ENCODE measurements around the gene YTHDC1.
A peak's percentile ranks its signal among the peaks of the same experiment; 100 is the strongest.

YTHDC1 gene

DNA sequence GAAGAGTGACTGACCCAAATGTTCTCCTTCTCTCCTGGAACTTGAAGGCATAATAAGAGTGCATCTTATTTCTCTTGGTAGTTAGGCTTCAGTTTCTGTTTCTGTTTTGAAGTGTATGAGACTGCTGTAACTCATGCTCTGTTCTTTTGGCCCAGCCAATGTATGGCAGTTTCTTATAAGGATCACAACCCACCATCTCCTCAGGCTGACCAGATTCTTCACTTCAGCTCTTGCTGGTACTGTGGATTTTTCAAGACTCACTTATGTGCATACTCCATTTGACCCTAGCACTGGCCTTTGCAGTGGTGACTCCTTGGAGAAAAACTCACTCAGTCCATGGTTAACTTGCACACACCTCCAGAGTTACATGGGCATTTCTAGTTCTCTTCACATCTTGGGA is 9.6 kb upstream of the YTHDC1 start:
- H3K9ac ChIP-seq (ENCODE audit: low read depth, low read length) = no peak overlapping the region
- no peaks in the 10 kb centered on the region for H3K36me3 ChIP-seq (ENCODE audit: insufficient read depth, low read length)
- H3K27ac ChIP-seq (ENCODE audit: low read depth, low read length) = no peak overlapping the region
- H3K4me1 ChIP-seq (ENCODE audit: insufficient read depth, low read length) = no peaks in the 10 kb centered on the region
- no peak overlapping the region for H3K4me3 ChIP-seq (ENCODE audit: low read length)
- no peaks in the 10 kb centered on the region for H3K27me3 ChIP-seq (ENCODE audit: insufficient read depth, low read length)
- no peaks in the 10 kb centered on the region for H3K9me3 ChIP-seq (ENCODE audit: insufficient read depth, low read depth, low read length)

- no peak overlapping the region for H3K27ac ChIP-seq (ENCODE audit: low read depth, low read length)
- no peak overlapping the region for H3K9ac ChIP-seq (ENCODE audit: low read depth, low read length)
- H3K4me3 ChIP-seq (ENCODE audit: low read length) = no peak overlapping the region
- H3K9me3 ChIP-seq (ENCODE audit: insufficient read depth, low read depth, low read length) = no peaks in the 10 kb centered on the region
- H3K4me1 ChIP-seq (ENCODE audit: insufficient read depth, low read length) = no peaks in the 10 kb centered on the region
- no peaks in the 10 kb centered on the region for H3K36me3 ChIP-seq (ENCODE audit: insufficient read depth, low read length)
- WGBS = 94% methylated on average over 2 of the region's 2 CpGs
- H3K27me3 ChIP-seq (ENCODE audit: insufficient read depth, low read length) = no peaks in the 10 kb centered on the region
Observed at GRCh38 chr4:68358988-68359387, 9.1 kb upstream of the YTHDC1 start.

DNA sequence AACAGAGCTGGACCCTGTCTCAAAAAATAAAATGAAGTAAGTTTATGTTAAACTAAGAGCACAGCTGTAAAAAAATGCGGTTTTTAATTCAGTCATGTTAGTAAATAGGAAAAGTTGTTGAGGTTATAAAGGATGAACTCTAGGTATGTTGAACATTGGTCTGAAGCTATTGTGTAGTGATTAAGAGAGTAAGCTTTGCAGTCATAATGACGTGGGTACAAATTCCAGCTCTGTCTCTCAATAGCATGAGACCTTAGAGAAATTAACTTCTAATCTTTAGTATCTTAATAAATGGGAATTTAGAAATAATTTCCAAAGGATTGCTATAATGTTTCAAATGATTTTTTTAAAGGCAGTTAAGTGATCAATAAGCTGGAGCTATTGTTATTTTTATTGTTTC is 2.9 kb upstream of the YTHDC1 start:
- 97% methylated on average over 2 of the region's 2 CpGs for WGBS
- no peak overlapping the region for H3K9ac ChIP-seq (ENCODE audit: low read depth, low read length)
- H3K27ac ChIP-seq (ENCODE audit: low read depth, low read length) = no peak overlapping the region
- no peaks in the 10 kb centered on the region for H3K27me3 ChIP-seq (ENCODE audit: insufficient read depth, low read length)
- H3K36me3 ChIP-seq (ENCODE audit: insufficient read depth, low read length) = no peaks in the 10 kb centered on the region
- H3K4me1 ChIP-seq (ENCODE audit: insufficient read depth, low read length) = 0 out of 2 replicates have a peak, but pooled peaks cover 3% of the 10 kb centered on the region
- no peak overlapping the region for H3K4me3 ChIP-seq (ENCODE audit: low read length)
- no peaks in the 10 kb centered on the region for H3K9me3 ChIP-seq (ENCODE audit: insufficient read depth, low read depth, low read length)

- Histone ChIP-seq H3K4me3 (ENCODE audit: low read length) (peak overlapping the region; percentile 88), H3K9ac (ENCODE audit: low read depth, low read length) (peak overlapping the region; percentile 97), H3K36me3 (ENCODE audit: insufficient read depth, low read length) (peaks cover 8% of the 10 kb centered on the region), H3K27me3 (ENCODE audit: insufficient read depth, low read length) (no peaks in the 10 kb centered on the region), H3K4me1 (ENCODE audit: insufficient read depth, low read length) (peaks cover 17% of the 10 kb centered on the region; the same call in 1 of the 2 replicates), H3K9me3 (ENCODE audit: insufficient read depth, low read depth, low read length) (no peaks in the 10 kb centered on the region), H3K27ac (ENCODE audit: low read depth, low read length) (peak overlapping the region; percentile 94; the same call in 1 of the 2 replicates)
- 0% methylated on average over 14 of the region's 14 CpGs for WGBS
Observed at GRCh38 chr4:68349279-68349648, 626 bp downstream of the YTHDC1 start.

GRCh38 chr4:68348577-68348976 is 1.3 kb downstream of the YTHDC1 start:
- Histone ChIP-seq H3K27ac (ENCODE audit: low read depth, low read length) (peak overlapping the region; percentile 94; the same call in 1 of the 2 replicates), H3K36me3 (ENCODE audit: insufficient read depth, low read length) (peaks cover 8% of the 10 kb centered on the region), H3K9ac (ENCODE audit: low read depth, low read length) (peak overlapping the region; percentile 97), H3K4me3 (ENCODE audit: low read length) (peak overlapping the region; percentile 88), H3K4me1 (ENCODE audit: insufficient read depth, low read length) (peaks cover 17% of the 10 kb centered on the region; the same call in 1 of the 2 replicates), H3K9me3 (ENCODE audit: insufficient read depth, low read depth, low read length) (no peaks in the 10 kb centered on the region), H3K27me3 (ENCODE audit: insufficient read depth, low read length) (no peaks in the 10 kb centered on the region)
- 0% methylated on average over 4 of the region's 4 CpGs for WGBS

DNA sequence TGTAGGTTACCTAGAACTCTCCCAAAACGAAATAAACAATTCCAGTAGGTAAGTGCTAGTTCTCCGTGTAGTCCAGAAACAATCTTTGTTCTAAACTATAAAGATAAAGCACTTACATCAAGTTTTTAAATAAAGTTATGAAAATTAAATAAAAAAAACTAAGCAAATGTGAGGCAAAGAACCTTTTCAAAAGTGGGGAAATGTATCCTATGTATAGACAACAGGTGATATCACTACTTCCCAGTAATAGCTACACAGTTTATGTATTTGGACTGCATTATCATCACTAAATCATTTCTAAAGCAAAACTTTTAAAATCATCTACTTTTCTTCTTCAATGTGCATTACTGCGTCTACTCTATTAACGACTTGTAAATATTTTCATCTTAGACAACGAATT is 2.0 kb downstream of the YTHDC1 start:
- H3K9ac ChIP-seq (ENCODE audit: low read depth, low read length) = peak overlapping the region; percentile 97
- WGBS = 3% methylated on average over 3 of the region's 5 CpGs
- H3K27ac ChIP-seq (ENCODE audit: low read depth, low read length) = no peak overlapping the region
- peaks cover 18% of the 10 kb centered on the region; the same call in 1 of the 2 replicates for H3K4me1 ChIP-seq (ENCODE audit: insufficient read depth, low read length)
- no peaks in the 10 kb centered on the region for H3K27me3 ChIP-seq (ENCODE audit: insufficient read depth, low read length)
- no peaks in the 10 kb centered on the region for H3K9me3 ChIP-seq (ENCODE audit: insufficient read depth, low read depth, low read length)
- H3K4me3 ChIP-seq (ENCODE audit: low read length) = peak overlapping the region; percentile 88
- H3K36me3 ChIP-seq (ENCODE audit: insufficient read depth, low read length) = peaks cover 8% of the 10 kb centered on the region

- Histone ChIP-seq H3K27me3 (ENCODE audit: insufficient read depth, low read length) (no peaks in the 10 kb centered on the region), H3K9ac (ENCODE audit: low read depth, low read length) (no peak overlapping the region), H3K4me1 (ENCODE audit: insufficient read depth, low read length) (peaks cover 32% of the 10 kb centered on the region), H3K36me3 (ENCODE audit: insufficient read depth, low read length) (peaks cover 11% of the 10 kb centered on the region), H3K4me3 (ENCODE audit: low read length) (peak overlapping the region; percentile 88), H3K27ac (ENCODE audit: low read depth, low read length) (no peak overlapping the region), H3K9me3 (ENCODE audit: insufficient read depth, low read depth, low read length) (no peaks in the 10 kb centered on the region)
- 93% methylated on average over 2 of the region's 3 CpGs for WGBS
Observed at GRCh38 chr4:68346461-68346860, 3.4 kb downstream of the YTHDC1 start.

DNA sequence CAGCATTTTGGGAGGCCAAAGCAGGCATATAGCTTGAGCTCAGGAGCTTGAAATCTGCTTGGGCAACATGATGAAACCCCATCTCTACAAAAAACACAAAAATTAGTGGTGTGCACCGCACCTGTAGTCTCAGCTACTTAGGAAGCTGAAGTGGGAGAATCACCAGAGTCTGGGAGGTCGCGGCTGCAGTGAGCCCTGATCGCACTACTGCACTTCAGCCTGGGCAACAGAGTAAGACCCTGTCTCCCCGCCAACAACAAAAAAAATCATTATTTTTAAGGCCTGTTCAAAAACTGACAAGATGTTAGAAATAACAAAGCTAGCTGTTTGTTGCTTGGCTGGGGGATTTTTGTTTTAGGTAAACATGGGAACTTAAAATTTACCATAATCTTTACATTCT is 5.1 kb downstream of the YTHDC1 start:
- peaks cover 11% of the 10 kb centered on the region for H3K36me3 ChIP-seq (ENCODE audit: insufficient read depth, low read length)
- no peaks in the 10 kb centered on the region for H3K9me3 ChIP-seq (ENCODE audit: insufficient read depth, low read depth, low read length)
- no peaks in the 10 kb centered on the region for H3K27me3 ChIP-seq (ENCODE audit: insufficient read depth, low read length)
- 93% methylated on average over 4 of the region's 5 CpGs for WGBS
- no peak overlapping the region for H3K4me3 ChIP-seq (ENCODE audit: low read length)
- H3K4me1 ChIP-seq (ENCODE audit: insufficient read depth, low read length) = peaks cover 42% of the 10 kb centered on the region
- no peak overlapping the region for H3K9ac ChIP-seq (ENCODE audit: low read depth, low read length)
- no peak overlapping the region; the same call in 1 of the 2 replicates for H3K27ac ChIP-seq (ENCODE audit: low read depth, low read length)

GRCh38 chr4:68344049-68344448 is 5.8 kb downstream of the YTHDC1 start:
- 75% methylated on average over 1 of the region's 2 CpGs for WGBS
- Histone ChIP-seq H3K27ac (ENCODE audit: low read depth, low read length) (no peak overlapping the region), H3K36me3 (ENCODE audit: insufficient read depth, low read length) (peaks cover 11% of the 10 kb centered on the region), H3K4me1 (ENCODE audit: insufficient read depth, low read length) (peaks cover 48% of the 10 kb centered on the region), H3K27me3 (ENCODE audit: insufficient read depth, low read length) (no peaks in the 10 kb centered on the region), H3K9ac (ENCODE audit: low read depth, low read length) (no peak overlapping the region), H3K4me3 (ENCODE audit: low read length) (no peak overlapping the region), H3K9me3 (ENCODE audit: insufficient read depth, low read depth, low read length) (no peaks in the 10 kb centered on the region)

GRCh38 chr4:68342134-68342533 is 7.8 kb downstream of the YTHDC1 start:
- H3K4me1 ChIP-seq (ENCODE audit: insufficient read depth, low read length) = peaks cover 50% of the 10 kb centered on the region

GRCh38 chr4:68338625-68339024 is 11.3 kb downstream of the YTHDC1 start:
- Histone ChIP-seq H3K27me3 (ENCODE audit: insufficient read depth, low read length) (no peaks in the 10 kb centered on the region), H3K9me3 (ENCODE audit: insufficient read depth, low read depth, low read length) (no peaks in the 10 kb centered on the region), H3K9ac (ENCODE audit: low read depth, low read length) (no peak overlapping the region), H3K4me3 (ENCODE audit: low read length) (no peak overlapping the region), H3K4me1 (ENCODE audit: insufficient read depth, low read length) (peaks cover 39% of the 10 kb centered on the region), H3K36me3 (ENCODE audit: insufficient read depth, low read length) (peaks cover 52% of the 10 kb centered on the region), H3K27ac (ENCODE audit: low read depth, low read length) (no peak overlapping the region)
- 88% methylated on average over 3 of the region's 3 CpGs for WGBS

More at GRCh38 chr4:68342134-68342533, 7.8 kb downstream of the YTHDC1 start:
- Histone ChIP-seq H3K27me3 (ENCODE audit: insufficient read depth, low read length) (no peaks in the 10 kb centered on the region), H3K36me3 (ENCODE audit: insufficient read depth, low read length) (peaks cover 25% of the 10 kb centered on the region), H3K27ac (ENCODE audit: low read depth, low read length) (no peak overlapping the region), H3K9ac (ENCODE audit: low read depth, low read length) (no peak overlapping the region), H3K4me3 (ENCODE audit: low read length) (no peak overlapping the region), H3K9me3 (ENCODE audit: insufficient read depth, low read depth, low read length) (no peaks in the 10 kb centered on the region)
- WGBS = 60% methylated on average over 5 of the region's 5 CpGs

GRCh38 chr4:68337522-68337921 is 12.4 kb downstream of the YTHDC1 start:
- H3K27ac ChIP-seq (ENCODE audit: low read depth, low read length) = no peak overlapping the region
- no peaks in the 10 kb centered on the region for H3K27me3 ChIP-seq (ENCODE audit: insufficient read depth, low read length)
- H3K4me1 ChIP-seq (ENCODE audit: insufficient read depth, low read length) = peaks cover 35% of the 10 kb centered on the region
- H3K4me3 ChIP-seq (ENCODE audit: low read length) = no peak overlapping the region
- WGBS = over 99% methylated on average over 6 of the region's 7 CpGs
- no peaks in the 10 kb centered on the region for H3K9me3 ChIP-seq (ENCODE audit: insufficient read depth, low read depth, low read length)
- peaks cover 63% of the 10 kb centered on the region for H3K36me3 ChIP-seq (ENCODE audit: insufficient read depth, low read length)
- no peak overlapping the region for H3K9ac ChIP-seq (ENCODE audit: low read depth, low read length)
